ENCODE measurements around the gene NTN4. TPM values are rescaled to one million over a fixed set of nuclear protein-coding genes. Genes with fewer than 3 reads are reported as not detected.

Gene NTN4
- total and polyA plus RNA-seq, 10 of the 15 experiments (the other 5 are each of a cell fraction or from before 2014, with no cell fraction given) = 0.15 TPM; not detected in 9

DNA sequence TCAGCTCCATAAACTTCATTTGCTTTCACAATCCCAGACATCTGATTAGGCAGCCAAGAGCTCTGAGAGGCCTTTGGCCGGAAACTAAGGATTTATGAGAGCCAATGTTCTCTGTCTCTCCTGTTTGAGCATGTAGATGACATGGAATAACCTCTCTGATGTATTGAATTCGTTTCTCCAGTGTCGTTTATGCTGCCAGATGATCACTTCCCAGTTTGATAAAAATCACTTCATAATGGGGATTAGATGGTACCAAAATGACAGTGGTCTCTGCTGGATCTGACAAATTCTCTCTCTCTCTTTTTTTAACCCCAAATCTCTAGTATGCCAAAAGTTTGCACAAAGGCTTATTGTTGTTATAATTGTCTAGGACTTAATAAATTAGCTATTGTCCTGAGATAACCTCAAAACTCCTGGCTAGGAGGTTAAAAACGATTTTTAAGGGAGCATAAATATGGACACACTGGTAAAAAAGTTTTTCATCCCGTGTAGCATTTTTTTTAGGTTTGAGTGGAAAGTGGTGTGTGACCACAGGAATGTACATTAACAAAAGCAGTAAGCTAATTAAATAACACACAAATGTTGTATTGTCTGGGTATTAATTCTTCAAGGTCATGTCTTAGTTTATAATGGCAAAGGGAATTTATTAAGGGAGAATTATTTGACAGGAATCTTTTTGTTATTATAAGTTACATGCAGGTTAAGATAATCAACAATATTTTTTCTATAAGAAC lies 156.7 kb downstream of the NTN4 start:
- ATAC-seq (no peak), DNase-seq (ENCODE audit: low read depth, low spot score) (no peak), FAIRE-seq (no peak)
- H3K4me3 ChIP-seq = no peak overlapping the region
- H3K9me3 ChIP-seq (replicated peaks; ENCODE audit: control insufficient read depth, insufficient read depth, low read length) = no peaks in the 10 kb centered on the region
- CTCF ChIA-PET = interaction anchor here (1.0 kb wide), 2 partner anchors 180 to 365 kb away, joined by 3 read pairs; no protein-coding TSS in a partner anchor
- RAD21 ChIA-PET (ENCODE audit: unreplicated experiment) = no interaction called here
- POLR2A ChIA-PET = interaction anchor here (0.6 kb wide), 1 partner anchor 364 kb away, joined by 4 read pairs; no protein-coding TSS in a partner anchor
- no peaks in the 10 kb centered on the region; a peak in 3 of 4 replicates for H3K27me3 ChIP-seq (replicated peaks in 1 of 2; ENCODE audit: control insufficient read depth in 2 of 2, insufficient read depth in 2 of 2, low read length in 1 of 2)
- SMC1A ChIA-PET (ENCODE audit: uncharacterized antibody, unreplicated experiment) = no interaction called here
- H3K4me1 ChIP-seq (ENCODE audit: control insufficient read depth, insufficient read depth, low read length) = no peaks in the 10 kb centered on the region
- BruUV-seq (replicated peaks) = no TSS peak
- H3K36me3 ChIP-seq (ENCODE audit: control insufficient read depth in 2 of 2, insufficient read depth in 2 of 2, low read length in 1 of 2) = no peaks in the 10 kb centered on the region
- no peaks in the 10 kb centered on the region for H3K79me2 ChIP-seq (ENCODE audit: control insufficient read depth, insufficient read depth, low read length)
- intact Hi-C loops (cut with micrococcal nuclease; ENCODE audit: unreplicated experiment) (no loop called here), in situ Hi-C loops (cut with MboI) (no loop called here)
- H3K4me2 ChIP-seq (ENCODE audit: control insufficient read depth, insufficient read depth) = no peak overlapping the region
- H3K27ac ChIP-seq (ENCODE audit: control insufficient read depth, insufficient read depth) = no peak overlapping the region
- 9% methylated on average over 5 of the region's 5 CpGs for WGBS (ENCODE audit: insufficient coverage, insufficient replicate concordance, low lambda C conversion rate, missing lambda C conversion rate)
- no peak overlapping the region for H2AFZ ChIP-seq (ENCODE audit: control insufficient read depth, low read depth, low read length)
- no peak overlapping the region for H3K9ac ChIP-seq (ENCODE audit: control insufficient read depth, insufficient read depth, low read length)
- H4K20me1 ChIP-seq (ENCODE audit: control insufficient read depth, insufficient read depth) = no peaks in the 10 kb centered on the region
- TF ChIP-seq TCF7 (IDR thresholded peaks at IDR 0.05; ENCODE audit: borderline replicate concordance) (no peak), HCFC1 (IDR thresholded peaks at IDR 0.05; ENCODE audit: low read length) (no peak), SMARCA5 (IDR thresholded peaks at IDR 0.05) (no peak), RB1 (IDR thresholded peaks at IDR 0.05; ENCODE audit: borderline replicate concordance) (no peak), TCF3 (IDR thresholded peaks at IDR 0.05; ENCODE audit: borderline replicate concordance, insufficient read depth, low read depth, low read length) (no peak), FOXK2 (IDR thresholded peaks at IDR 0.05) (no peak), CHD4 (IDR thresholded peaks at IDR 0.05) (no peak)
- TF ChIP-seq, protein P1, sequence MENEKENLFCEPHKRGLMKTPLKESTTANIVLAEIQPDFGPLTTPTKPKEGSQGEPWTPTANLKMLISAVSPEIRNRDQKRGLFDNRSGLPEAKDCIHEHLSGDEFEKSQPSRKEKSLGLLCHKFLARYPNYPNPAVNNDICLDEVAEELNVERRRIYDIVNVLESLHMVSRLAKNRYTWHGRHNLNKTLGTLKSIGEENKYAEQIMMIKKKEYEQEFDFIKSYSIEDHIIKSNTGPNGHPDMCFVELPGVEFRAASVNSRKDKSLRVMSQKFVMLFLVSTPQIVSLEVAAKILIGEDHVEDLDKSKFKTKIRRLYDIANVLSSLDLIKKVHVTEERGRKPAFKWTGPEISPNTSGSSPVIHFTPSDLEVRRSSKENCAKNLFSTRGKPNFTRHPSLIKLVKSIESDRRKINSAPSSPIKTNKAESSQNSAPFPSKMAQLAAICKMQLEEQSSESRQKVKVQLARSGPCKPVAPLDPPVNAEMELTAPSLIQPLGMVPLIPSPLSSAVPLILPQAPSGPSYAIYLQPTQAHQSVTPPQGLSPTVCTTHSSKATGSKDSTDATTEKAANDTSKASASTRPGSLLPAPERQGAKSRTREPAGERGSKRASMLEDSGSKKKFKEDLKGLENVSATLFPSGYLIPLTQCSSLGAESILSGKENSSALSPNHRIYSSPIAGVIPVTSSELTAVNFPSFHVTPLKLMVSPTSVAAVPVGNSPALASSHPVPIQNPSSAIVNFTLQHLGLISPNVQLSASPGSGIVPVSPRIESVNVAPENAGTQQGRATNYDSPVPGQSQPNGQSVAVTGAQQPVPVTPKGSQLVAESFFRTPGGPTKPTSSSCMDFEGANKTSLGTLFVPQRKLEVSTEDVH (IDR thresholded peaks at IDR 0.05; ENCODE audit: low read depth, partially characterized antibody) = no peak
- TF ChIP-seq, protein P2, sequence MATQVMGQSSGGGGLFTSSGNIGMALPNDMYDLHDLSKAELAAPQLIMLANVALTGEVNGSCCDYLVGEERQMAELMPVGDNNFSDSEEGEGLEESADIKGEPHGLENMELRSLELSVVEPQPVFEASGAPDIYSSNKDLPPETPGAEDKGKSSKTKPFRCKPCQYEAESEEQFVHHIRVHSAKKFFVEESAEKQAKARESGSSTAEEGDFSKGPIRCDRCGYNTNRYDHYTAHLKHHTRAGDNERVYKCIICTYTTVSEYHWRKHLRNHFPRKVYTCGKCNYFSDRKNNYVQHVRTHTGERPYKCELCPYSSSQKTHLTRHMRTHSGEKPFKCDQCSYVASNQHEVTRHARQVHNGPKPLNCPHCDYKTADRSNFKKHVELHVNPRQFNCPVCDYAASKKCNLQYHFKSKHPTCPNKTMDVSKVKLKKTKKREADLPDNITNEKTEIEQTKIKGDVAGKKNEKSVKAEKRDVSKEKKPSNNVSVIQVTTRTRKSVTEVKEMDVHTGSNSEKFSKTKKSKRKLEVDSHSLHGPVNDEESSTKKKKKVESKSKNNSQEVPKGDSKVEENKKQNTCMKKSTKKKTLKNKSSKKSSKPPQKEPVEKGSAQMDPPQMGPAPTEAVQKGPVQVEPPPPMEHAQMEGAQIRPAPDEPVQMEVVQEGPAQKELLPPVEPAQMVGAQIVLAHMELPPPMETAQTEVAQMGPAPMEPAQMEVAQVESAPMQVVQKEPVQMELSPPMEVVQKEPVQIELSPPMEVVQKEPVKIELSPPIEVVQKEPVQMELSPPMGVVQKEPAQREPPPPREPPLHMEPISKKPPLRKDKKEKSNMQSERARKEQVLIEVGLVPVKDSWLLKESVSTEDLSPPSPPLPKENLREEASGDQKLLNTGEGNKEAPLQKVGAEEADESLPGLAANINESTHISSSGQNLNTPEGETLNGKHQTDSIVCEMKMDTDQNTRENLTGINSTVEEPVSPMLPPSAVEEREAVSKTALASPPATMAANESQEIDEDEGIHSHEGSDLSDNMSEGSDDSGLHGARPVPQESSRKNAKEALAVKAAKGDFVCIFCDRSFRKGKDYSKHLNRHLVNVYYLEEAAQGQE (IDR thresholded peaks at IDR 0.05; ENCODE audit: low read depth, low read length) = no peak
- TF ChIP-seq, protein P3, sequence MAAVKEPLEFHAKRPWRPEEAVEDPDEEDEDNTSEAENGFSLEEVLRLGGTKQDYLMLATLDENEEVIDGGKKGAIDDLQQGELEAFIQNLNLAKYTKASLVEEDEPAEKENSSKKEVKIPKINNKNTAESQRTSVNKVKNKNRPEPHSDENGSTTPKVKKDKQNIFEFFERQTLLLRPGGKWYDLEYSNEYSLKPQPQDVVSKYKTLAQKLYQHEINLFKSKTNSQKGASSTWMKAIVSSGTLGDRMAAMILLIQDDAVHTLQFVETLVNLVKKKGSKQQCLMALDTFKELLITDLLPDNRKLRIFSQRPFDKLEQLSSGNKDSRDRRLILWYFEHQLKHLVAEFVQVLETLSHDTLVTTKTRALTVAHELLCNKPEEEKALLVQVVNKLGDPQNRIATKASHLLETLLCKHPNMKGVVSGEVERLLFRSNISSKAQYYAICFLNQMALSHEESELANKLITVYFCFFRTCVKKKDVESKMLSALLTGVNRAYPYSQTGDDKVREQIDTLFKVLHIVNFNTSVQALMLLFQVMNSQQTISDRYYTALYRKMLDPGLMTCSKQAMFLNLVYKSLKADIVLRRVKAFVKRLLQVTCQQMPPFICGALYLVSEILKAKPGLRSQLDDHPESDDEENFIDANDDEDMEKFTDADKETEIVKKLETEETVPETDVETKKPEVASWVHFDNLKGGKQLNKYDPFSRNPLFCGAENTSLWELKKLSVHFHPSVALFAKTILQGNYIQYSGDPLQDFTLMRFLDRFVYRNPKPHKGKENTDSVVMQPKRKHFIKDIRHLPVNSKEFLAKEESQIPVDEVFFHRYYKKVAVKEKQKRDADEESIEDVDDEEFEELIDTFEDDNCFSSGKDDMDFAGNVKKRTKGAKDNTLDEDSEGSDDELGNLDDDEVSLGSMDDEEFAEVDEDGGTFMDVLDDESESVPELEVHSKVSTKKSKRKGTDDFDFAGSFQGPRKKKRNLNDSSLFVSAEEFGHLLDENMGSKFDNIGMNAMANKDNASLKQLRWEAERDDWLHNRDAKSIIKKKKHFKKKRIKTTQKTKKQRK (IDR thresholded peaks at IDR 0.05; ENCODE audit: low read depth, low read length) = no peak
